ENCODE measurements around the gene MICALL1. TPM values are rescaled to one million over a fixed set of nuclear protein-coding genes. Genes with fewer than 3 reads are reported as not detected.

MICALL1 gene
- total and polyA plus RNA-seq, 2 donors from 2014 or later: 9.6 to 30.9 TPM

DNA sequence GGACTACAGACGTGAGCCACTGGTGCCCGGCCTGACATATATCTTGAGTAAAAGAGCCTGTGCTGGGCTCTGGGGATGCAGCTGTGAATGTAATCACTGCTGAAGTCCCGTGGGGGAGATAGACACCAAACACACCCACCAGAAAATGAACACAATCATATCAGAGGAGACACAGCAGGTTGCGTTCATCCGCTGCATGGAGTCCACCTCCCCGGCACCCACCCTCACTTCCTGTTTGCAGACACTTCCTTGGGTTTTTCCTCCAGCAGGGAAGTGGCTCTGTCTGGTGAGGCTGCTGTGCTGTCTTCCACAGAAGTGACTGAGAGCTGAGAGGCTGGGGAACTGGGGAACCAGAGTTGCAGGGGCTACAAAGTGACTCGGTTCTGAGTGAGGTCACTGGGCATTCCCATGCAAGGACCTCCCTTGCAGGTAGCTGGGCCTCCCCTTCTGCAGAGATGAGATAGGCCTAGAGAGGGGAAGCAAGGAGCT, 7.2 kb downstream of the MICALL1 start:
- Histone ChIP-seq H3K36me3 (ENCODE audit: control insufficient read depth in 2 of 3, insufficient read depth in 3 of 3, low read length in 3 of 3) (peaks cover 0 to 13% (median 10%) of the 10 kb centered on the region in 3 donors), H3K4me3 (ENCODE audit: low read length in 3 of 3) (no peak overlapping the region), H3K4me1 (ENCODE audit: control insufficient read depth in 2 of 3, insufficient read depth in 2 of 3, low read depth in 1 of 3, low read length in 3 of 3) (peaks cover 0 to 10% (median 0%) of the 10 kb centered on the region in 3 donors), H3K9ac (ENCODE audit: low read length in 3 of 3) (no peak overlapping the region), H3K27ac (ENCODE audit: low read depth in 2 of 2, low read length in 2 of 2) (no peak overlapping the region), H3K9me3 (ENCODE audit: control insufficient read depth in 2 of 3, insufficient read depth in 1 of 3, low read length in 3 of 3) (no peaks in the 10 kb centered on the region), H3K27me3 (ENCODE audit: control insufficient read depth, insufficient read depth, low read length) (no peaks in the 10 kb centered on the region)
- TF ChIP-seq, protein P1, sequence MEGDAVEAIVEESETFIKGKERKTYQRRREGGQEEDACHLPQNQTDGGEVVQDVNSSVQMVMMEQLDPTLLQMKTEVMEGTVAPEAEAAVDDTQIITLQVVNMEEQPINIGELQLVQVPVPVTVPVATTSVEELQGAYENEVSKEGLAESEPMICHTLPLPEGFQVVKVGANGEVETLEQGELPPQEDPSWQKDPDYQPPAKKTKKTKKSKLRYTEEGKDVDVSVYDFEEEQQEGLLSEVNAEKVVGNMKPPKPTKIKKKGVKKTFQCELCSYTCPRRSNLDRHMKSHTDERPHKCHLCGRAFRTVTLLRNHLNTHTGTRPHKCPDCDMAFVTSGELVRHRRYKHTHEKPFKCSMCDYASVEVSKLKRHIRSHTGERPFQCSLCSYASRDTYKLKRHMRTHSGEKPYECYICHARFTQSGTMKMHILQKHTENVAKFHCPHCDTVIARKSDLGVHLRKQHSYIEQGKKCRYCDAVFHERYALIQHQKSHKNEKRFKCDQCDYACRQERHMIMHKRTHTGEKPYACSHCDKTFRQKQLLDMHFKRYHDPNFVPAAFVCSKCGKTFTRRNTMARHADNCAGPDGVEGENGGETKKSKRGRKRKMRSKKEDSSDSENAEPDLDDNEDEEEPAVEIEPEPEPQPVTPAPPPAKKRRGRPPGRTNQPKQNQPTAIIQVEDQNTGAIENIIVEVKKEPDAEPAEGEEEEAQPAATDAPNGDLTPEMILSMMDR (IDR thresholded peaks at IDR 0.05; ENCODE audit: borderline replicate concordance, extremely low read depth, insufficient read depth): no peak
- intact Hi-C loops (cut with DNase I): no loop called here
- FAIRE-seq (no peak), DNase-seq (no peak)

DNA sequence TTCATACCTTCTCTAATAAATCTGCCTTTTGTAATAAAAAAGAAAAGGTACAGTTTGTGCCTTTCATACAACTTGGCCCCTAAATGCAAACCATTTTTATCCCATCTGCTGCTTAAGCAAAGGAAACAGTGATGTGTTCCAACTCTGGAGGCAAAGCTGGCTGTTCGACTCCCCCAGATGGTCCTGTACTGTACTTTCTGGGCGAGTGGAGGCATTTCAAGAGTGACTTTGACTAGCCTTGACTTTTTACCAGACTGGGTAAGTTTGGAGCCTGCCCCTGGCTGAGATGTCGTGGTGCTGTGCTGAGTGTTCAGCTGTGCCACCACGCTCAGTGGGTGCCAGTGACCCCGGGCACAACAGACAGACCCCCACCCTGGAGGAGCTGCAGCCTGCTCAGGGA, 10.2 kb downstream of the MICALL1 start:
- Histone ChIP-seq H3K4me1 (ENCODE audit: control insufficient read depth in 2 of 3, insufficient read depth in 2 of 3, low read depth in 1 of 3, low read length in 3 of 3) (peaks cover 0 to 3% (median 0%) of the 10 kb centered on the region in 3 donors), H3K4me3 (ENCODE audit: low read length in 3 of 3) (no peak overlapping the region), H3K9me3 (ENCODE audit: control insufficient read depth in 2 of 3, insufficient read depth in 1 of 3, low read length in 3 of 3) (no peaks in the 10 kb centered on the region), H3K36me3 (ENCODE audit: control insufficient read depth in 2 of 3, insufficient read depth in 3 of 3, low read length in 3 of 3) (peaks cover 0 to 19% (median 10%) of the 10 kb centered on the region in 3 donors), H3K27me3 (ENCODE audit: control insufficient read depth, insufficient read depth, low read length) (no peaks in the 10 kb centered on the region), H3K9ac (ENCODE audit: low read length in 3 of 3) (no peak overlapping the region), H3K27ac (ENCODE audit: low read depth in 2 of 2, low read length in 2 of 2) (no peak overlapping the region)
- DNase-seq (no peak), FAIRE-seq (no peak)
- intact Hi-C loops (cut with DNase I): no loop called here
- TF ChIP-seq, protein P1 (IDR thresholded peaks at IDR 0.05; ENCODE audit: borderline replicate concordance, extremely low read depth, insufficient read depth): no peak

DNA sequence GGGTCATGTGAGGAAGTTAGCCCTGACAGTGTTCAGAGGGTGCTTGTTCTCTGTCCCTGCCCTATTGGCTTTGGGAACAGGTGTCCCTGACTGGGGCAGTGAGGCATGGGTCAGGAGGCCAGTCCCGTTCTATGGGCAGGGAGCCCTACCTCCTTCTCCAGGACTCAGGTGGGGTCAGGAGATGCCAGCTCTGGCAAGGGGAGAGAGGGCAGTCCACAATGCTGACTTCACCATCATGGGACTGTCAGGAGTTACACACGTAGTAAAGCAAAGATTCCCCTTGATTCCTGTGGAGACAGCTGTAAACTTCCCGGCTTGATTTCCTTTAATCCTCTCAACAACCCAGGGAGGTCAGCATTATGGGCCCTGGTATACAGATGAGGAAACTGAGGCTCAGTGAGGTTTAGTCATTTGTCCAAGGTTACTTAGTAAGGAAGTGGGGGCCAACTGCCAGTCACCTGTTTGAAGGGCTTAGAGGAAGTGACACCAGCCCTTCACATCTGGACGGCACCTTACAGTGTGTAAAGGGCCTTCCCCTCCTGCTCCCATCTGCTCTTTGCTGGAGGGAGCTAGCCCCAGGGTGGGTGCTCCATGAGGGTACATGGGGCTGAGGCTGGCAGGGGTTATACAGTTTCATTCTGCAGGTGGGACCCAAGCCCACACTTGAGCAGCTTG, 11.9 kb downstream of the MICALL1 start:
- Histone ChIP-seq H3K9me3 (ENCODE audit: control insufficient read depth in 2 of 3, insufficient read depth in 1 of 3, low read length in 3 of 3) (no peaks in the 10 kb centered on the region), H3K4me3 (ENCODE audit: low read length in 3 of 3) (no peak overlapping the region), H3K36me3 (ENCODE audit: control insufficient read depth in 2 of 3, insufficient read depth in 3 of 3, low read length in 3 of 3) (peaks cover 0 to 19% (median 10%) of the 10 kb centered on the region in 3 donors), H3K27me3 (ENCODE audit: control insufficient read depth, insufficient read depth, low read length) (no peaks in the 10 kb centered on the region), H3K27ac (ENCODE audit: low read depth in 2 of 2, low read length in 2 of 2) (no peak overlapping the region), H3K4me1 (ENCODE audit: control insufficient read depth in 2 of 3, insufficient read depth in 2 of 3, low read depth in 1 of 3, low read length in 3 of 3) (no peaks in the 10 kb centered on the region), H3K9ac (ENCODE audit: low read length in 3 of 3) (no peak overlapping the region)
- FAIRE-seq (no peak), DNase-seq (no peak)
- intact Hi-C loops (cut with DNase I): no loop called here
- TF ChIP-seq, protein P1 (IDR thresholded peaks at IDR 0.05; ENCODE audit: borderline replicate concordance, extremely low read depth, insufficient read depth): no peak

Data from kidney (tissue), 14 donors.